Epithelial cell of esophagus (primary cell): ENCODE data around the gene ANKMY1.
A peak's percentile ranks its signal among the peaks of the same experiment; 100 is the strongest.

Experiments
- DNase-seq: peaks from one replicate; pipeline ENCODE4 v3.0.0; 2010; ENCODE audit warnings: low read depth
- H3K4me3 ChIP-seq: 2 replicates; pipeline ENCODE4 v1.5.1; 2011; ENCODE audit warnings: mild to moderate bottlenecking, low read length, control low read depth
- TF ChIP-seq, protein P1 (sequence below): IDR thresholded peaks from 2 replicates; pipeline ENCODE4 v1.5.1; 2011; ENCODE audit warnings: low read depth, mild to moderate bottlenecking, low read length, control low read depth, inconsistent platforms; ENCODE audit not compliant: insufficient read depth; ENCODE audit errors: missing control alignments

ANKMY1 gene

DNA sequence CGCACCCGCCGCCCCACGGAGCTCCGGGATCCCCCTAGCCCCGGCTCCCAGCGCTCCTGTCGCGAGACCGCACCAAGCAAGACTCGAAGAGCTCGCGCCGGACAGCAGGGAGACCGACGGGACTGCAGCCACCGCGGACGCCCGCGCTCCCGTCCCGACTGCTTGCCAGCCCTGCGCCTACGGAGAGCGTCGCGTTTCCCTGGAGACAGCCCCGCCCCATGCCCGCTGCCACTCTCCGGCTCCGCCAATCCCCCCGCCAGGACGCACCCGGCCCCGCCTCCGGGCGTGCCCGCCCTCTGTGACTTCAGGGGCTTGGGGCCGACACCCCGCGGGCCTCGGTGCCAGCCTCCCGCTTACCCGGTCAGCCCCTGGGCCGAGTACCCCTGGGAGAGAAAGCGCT lies at the start of gene ANKMY1:
TSS of gene ANKMY1 (minus strand) at position 181 of the 400 bp plus-strand sequence. CDS start 653 bp downstream, outside the sequence.
- peak within 1 kb of the TSS; percentile 48 for H3K4me3 ChIP-seq
- TF ChIP-seq, protein P1, sequence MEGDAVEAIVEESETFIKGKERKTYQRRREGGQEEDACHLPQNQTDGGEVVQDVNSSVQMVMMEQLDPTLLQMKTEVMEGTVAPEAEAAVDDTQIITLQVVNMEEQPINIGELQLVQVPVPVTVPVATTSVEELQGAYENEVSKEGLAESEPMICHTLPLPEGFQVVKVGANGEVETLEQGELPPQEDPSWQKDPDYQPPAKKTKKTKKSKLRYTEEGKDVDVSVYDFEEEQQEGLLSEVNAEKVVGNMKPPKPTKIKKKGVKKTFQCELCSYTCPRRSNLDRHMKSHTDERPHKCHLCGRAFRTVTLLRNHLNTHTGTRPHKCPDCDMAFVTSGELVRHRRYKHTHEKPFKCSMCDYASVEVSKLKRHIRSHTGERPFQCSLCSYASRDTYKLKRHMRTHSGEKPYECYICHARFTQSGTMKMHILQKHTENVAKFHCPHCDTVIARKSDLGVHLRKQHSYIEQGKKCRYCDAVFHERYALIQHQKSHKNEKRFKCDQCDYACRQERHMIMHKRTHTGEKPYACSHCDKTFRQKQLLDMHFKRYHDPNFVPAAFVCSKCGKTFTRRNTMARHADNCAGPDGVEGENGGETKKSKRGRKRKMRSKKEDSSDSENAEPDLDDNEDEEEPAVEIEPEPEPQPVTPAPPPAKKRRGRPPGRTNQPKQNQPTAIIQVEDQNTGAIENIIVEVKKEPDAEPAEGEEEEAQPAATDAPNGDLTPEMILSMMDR = no peak
- peak; percentile 88 for DNase-seq

DNA sequence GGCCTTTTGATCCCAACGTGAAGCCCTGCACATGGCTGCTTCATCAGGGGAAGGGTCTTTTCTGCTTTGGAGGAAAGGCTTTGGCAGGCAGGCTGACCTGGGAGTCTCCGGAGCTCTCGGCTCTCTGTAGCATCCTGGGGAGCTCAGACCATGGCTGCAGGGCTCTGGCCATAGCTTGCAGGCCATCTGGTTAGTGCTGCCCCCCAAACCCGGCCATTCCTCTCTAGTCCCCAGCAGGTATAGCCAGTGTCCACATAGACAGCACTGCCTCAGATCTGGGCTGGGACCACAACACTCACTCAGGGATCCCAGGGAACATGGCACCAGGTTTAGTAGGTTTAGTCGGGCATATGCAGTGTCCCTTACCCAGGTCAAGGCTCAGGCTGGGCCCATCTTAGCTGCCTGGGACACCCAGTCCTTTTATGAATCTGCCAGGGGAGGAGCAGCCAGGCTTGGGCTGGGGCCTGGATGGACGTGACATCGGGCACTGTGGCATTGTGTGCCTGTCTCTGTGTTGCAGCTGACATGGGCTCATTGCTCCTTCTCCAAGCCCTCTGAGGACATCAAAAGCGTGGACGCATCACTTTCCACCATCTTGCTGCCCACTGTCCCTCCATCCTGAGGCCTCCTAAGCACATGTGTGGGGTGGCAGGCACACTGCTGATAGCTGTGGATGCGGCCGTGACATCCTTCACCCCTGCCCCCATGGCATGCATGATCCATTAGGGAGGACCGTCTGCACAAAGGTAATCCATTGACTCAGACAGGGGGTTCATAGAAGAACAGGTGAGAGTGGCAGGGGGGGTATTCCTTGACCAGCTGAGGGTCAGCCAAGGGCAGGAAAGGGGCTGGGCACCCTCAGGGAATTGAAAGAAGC lies 48.3 kb upstream of the ANKMY1 start:
- TF ChIP-seq, protein P1 = no peak
- H3K4me3 ChIP-seq = no peak overlapping the region
- no peak for DNase-seq

GRCh38 chr2:240604939-240605716 lies 47.3 kb upstream of the ANKMY1 start:
- TF ChIP-seq, protein P1 = no peak
- H3K4me3 ChIP-seq = no peak overlapping the region
- DNase-seq = no peak

GRCh38 chr2:240604291-240604938 lies 46.6 kb upstream of the ANKMY1 start:
- DNase-seq = no peak
- TF ChIP-seq, protein P1 = peak; percentile 32
- no peak overlapping the region for H3K4me3 ChIP-seq

DNA sequence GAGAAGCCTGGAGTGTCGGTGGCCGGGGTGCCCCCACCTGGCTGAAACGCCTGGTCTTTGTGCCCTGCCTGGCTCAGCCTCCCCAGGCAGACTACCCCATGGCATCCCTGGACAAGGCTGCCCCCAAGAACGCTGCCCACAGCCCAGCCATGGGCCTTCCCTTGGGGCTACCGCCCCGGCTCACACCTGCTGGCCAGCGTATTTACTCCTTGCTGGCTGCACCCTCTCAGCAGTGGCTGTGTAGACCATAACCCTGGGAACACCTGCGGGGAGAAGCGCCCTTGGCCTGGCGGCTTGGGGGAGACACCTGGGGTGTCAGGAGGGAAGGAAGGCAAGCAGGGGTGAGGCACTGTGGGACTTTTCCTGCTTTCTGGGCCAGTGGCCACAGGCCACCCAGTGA lies 46.1 kb upstream of the ANKMY1 start:
- DNase-seq = no peak
- TF ChIP-seq, protein P1 = no peak
- H3K4me3 ChIP-seq = no peak overlapping the region

GRCh38 chr2:240603081-240603835 lies 45.5 kb upstream of the ANKMY1 start:
- no peak for DNase-seq
- TF ChIP-seq, protein P1 = no peak
- H3K4me3 ChIP-seq = no peak overlapping the region
